A549 (cell line): ENCODE measurements around the gene PSMB5. TPM values are rescaled to one million over a fixed set of nuclear protein-coding genes. Genes with fewer than 3 reads are reported as not detected.

ENCODE experiments used
- ATAC-seq, 2 experiments: fragments of 200-7000 bp in 1 of 2; fragments of >200 bp in 1 of 2; cut with Nextera tagmentation in 1 of 2; cut with Tn5 transposase in 1 of 2; 3 replicates each; pipeline versions ENCODE4 v1.8.0 to v1.9.1; 2018 to 2020; ENCODE audit warnings: mild to moderate bottlenecking in 1 of 2, moderate library complexity in 1 of 2
- CTCF ChIA-PET: fragments of 300-600 bp; sonication (Branson Sonifier 250); formaldehyde crosslinking; extraction: SDS; loops from one replicate; lab custom pipeline; 2021; ENCODE audit warnings: antibody characterized with exemption, inconsistent platforms; lab: Yijun Ruan, JAX
- POLR2A ChIA-PET: fragments of 350-600 bp; formaldehyde crosslinking; extraction: SDS; loops from one replicate; lab custom pipeline; 2021; ENCODE audit warnings: antibody characterized with exemption, inconsistent platforms; lab: Yijun Ruan, JAX
- DNase-seq, 2 experiments: peaks; one replicate each; pipeline versions ENCODE4 v3.0.0 to v3.0.0-alpha.2; 2011 to 2016; ENCODE audit warnings: low read depth in 1 of 2, low spot score in 1 of 2
- FAIRE-seq: peaks from 2 replicates; lab custom pipeline; 2011; peaks lifted over from hg19 to GRCh38; lab: Jason Lieb, UNC
- H3K27ac ChIP-seq, 2 experiments: fragments of >200 bp; sonication (Bioruptor Twin); formaldehyde crosslinking; 3 replicates each; pipeline ENCODE4 v1.5.1; 2016 to 2017
- H3K4me1 ChIP-seq: fragments of >200 bp; sonication (Bioruptor Twin); formaldehyde crosslinking; 3 replicates; pipeline ENCODE4 v1.6.1; 2016
- H3K4me2 ChIP-seq: fragments of >200 bp; sonication (Bioruptor Twin); formaldehyde crosslinking; 3 replicates; pipeline ENCODE4 v1.6.1; 2016
- H3K4me3 ChIP-seq: fragments of >200 bp; sonication (Bioruptor Twin); formaldehyde crosslinking; 3 replicates; pipeline ENCODE4 v1.5.1; 2016
- H3K9me3 ChIP-seq: fragments of >200 bp; sonication (Bioruptor Twin); formaldehyde crosslinking; 3 replicates; pipeline ENCODE4 v1.6.1; 2016
- CBX2 ChIP-seq: fragments of 200-600 bp; sonication (generic); IDR thresholded peaks from 2 replicates; pipeline ENCODE4 v1.6.1; 2016; ENCODE audit warnings: low read depth, mild to moderate bottlenecking, borderline replicate concordance
- CBX8 ChIP-seq: fragments of 200-600 bp; sonication (generic); IDR thresholded peaks from 2 replicates; pipeline ENCODE4 v1.6.1; 2016
- E2F6 ChIP-seq: IDR thresholded peaks from 2 replicates; pipeline ENCODE4 v1.6.1; 2012; ENCODE audit warnings: low read depth, borderline replicate concordance
- EHF ChIP-seq: fragments of 250-450 bp; sonication (Bioruptor Pico); IDR thresholded peaks from 2 replicates; pipeline ENCODE4 v1.5.0; 2020; ENCODE audit warnings: mild to moderate bottlenecking
- FOSB ChIP-seq: fragments of 250-450 bp; sonication (Bioruptor Pico); IDR thresholded peaks from 2 replicates; pipeline ENCODE4 v1.5.0; 2020; ENCODE audit warnings: mild to moderate bottlenecking, moderate library complexity
- FOSL2 ChIP-seq, 2 experiments: fragments of 450-650 bp in 1 of 2; fragments of >200 bp in 1 of 2; sonication (Bioruptor Twin) in 1 of 2; formaldehyde crosslinking; IDR thresholded peaks; 2 replicates each; pipeline versions ENCODE4 v1.5.0 to v1.6.1; 2016 to 2020; ENCODE audit warnings: mild to moderate bottlenecking in 1 of 2, moderate library complexity in 1 of 2
- GATA3 ChIP-seq: IDR thresholded peaks from 2 replicates; pipeline ENCODE4 v1.6.1; 2012; ENCODE audit warnings: borderline replicate concordance
- HOXB13 ChIP-seq: fragments of 250-450 bp; sonication (Bioruptor Pico); IDR thresholded peaks from 2 replicates; pipeline ENCODE4 v1.5.0; 2020; ENCODE audit warnings: low read depth, mild to moderate bottlenecking, moderate library complexity
- JUN ChIP-seq, 2 experiments: fragments of >200 bp; sonication (Bioruptor Twin); formaldehyde crosslinking; IDR thresholded peaks; 2 replicates in 1 of 2; 3 replicates in 1 of 2; pipeline ENCODE4 v1.6.1; 2016 to 2017
- KDM5A ChIP-seq: fragments of 200-600 bp; sonication (generic); IDR thresholded peaks from 2 replicates; pipeline ENCODE4 v1.6.1; 2016; ENCODE audit warnings: antibody characterized with exemption, mild to moderate bottlenecking
- MYC ChIP-seq: IDR thresholded peaks from 2 replicates; pipeline ENCODE4 v1.6.1; 2012; ENCODE audit warnings: mild to moderate bottlenecking, inconsistent platforms, low read length, improper control_type of control experiment, borderline replicate concordance
- NR3C1 ChIP-seq: fragments of >200 bp; sonication (Bioruptor Twin); formaldehyde crosslinking; IDR thresholded peaks from 3 replicates; pipeline ENCODE4 v1.6.1; 2017
- POLR2A ChIP-seq: IDR thresholded peaks from 2 replicates; pipeline ENCODE4 v1.6.1; 2012; ENCODE audit warnings: mild to moderate bottlenecking, low read length
- RAD21 ChIP-seq, 2 experiments: fragments of >200 bp in 1 of 2; sonication (Bioruptor Twin) in 1 of 2; formaldehyde crosslinking in 1 of 2; IDR thresholded peaks in 1 of 2; conservative IDR thresholded peaks in 1 of 2; 2 replicates in 1 of 2; 3 replicates in 1 of 2; pipeline ENCODE4 v1.6.1; 2012 to 2018; ENCODE audit warnings: inconsistent platforms in 1 of 2
- REST ChIP-seq: fragments of 200-600 bp; sonication (generic); IDR thresholded peaks from 2 replicates; pipeline ENCODE4 v1.6.1; 2016; ENCODE audit warnings: antibody characterized with exemption, mild to moderate bottlenecking, moderate library complexity
- RFX5 ChIP-seq: fragments of 450-650 bp; IDR thresholded peaks from 2 replicates; pipeline ENCODE4 v1.7.1; 2014; ENCODE audit warnings: antibody characterized with exemption, mild to moderate bottlenecking, moderate library complexity
- RNF2 ChIP-seq: fragments of 200-600 bp; sonication (generic); IDR thresholded peaks from 2 replicates; pipeline ENCODE4 v1.6.1; 2016; ENCODE audit warnings: low read depth, mild to moderate bottlenecking, antibody characterized with exemption, moderate library complexity, borderline replicate concordance
- SMC3 ChIP-seq: fragments of >200 bp; sonication (Bioruptor Twin); formaldehyde crosslinking; IDR thresholded peaks from 3 replicates; pipeline ENCODE4 v1.6.1; 2018; ENCODE audit warnings: inconsistent platforms
- TFCP2L1 ChIP-seq: fragments of 250-450 bp; sonication (Bioruptor Pico); IDR thresholded peaks from 2 replicates; pipeline ENCODE4 v1.5.0; 2021; ENCODE audit warnings: mild to moderate bottlenecking
- USF2 ChIP-seq: fragments of 450-650 bp; IDR thresholded peaks from 2 replicates; pipeline ENCODE4 v1.6.1; 2014; ENCODE audit warnings: antibody characterized with exemption
- ZFP36 ChIP-seq: fragments of 450-650 bp; IDR thresholded peaks from 2 replicates; pipeline ENCODE4 v1.6.1; 2014; ENCODE audit warnings: borderline replicate concordance; ENCODE audit not compliant: partially characterized antibody
- ZNF302 ChIP-seq: fragments of 250-450 bp; sonication (Bioruptor Pico); IDR thresholded peaks from 2 replicates; pipeline ENCODE4 v1.9.0; 2021; ENCODE audit warnings: inconsistent platforms, mild to moderate bottlenecking, moderate library complexity
- WGBS: methylation state at CpG from one replicate; pipeline ENCODE4 v1.1.6; 2017; ENCODE audit errors: missing lambda C conversion rate; 5-methylcytosine and 5-hydroxymethylcytosine counted together
- polyA plus RNA-seq, 4 experiments: library from polyadenylated mRNA; depleted of rRNA in 3 of 4; stranded (reverse); fragments of >200 nt; fragmentation: RNase III in 1 of 4; extraction: RNeasy Plus Mini Kit Qiagen cat#74134 plus additional on column Dnase treatment in 1 of 4; gene quantifications; 2 replicates in 3 of 4; 3 replicates in 1 of 4; pipeline ENCODE4 v1.2.3, GENCODE V29; 2011 to 2017
- TF ChIP-seq, protein P1 (sequence below): fragments of >200 bp; sonication (Bioruptor Twin); formaldehyde crosslinking; IDR thresholded peaks from 3 replicates; pipeline ENCODE4 v1.5.1; 2016
- TF ChIP-seq, protein P2 (sequence below): fragments of 250-450 bp; sonication (Bioruptor Pico); IDR thresholded peaks from 2 replicates; pipeline ENCODE4 v1.5.0; 2021; ENCODE audit warnings: mild to moderate bottlenecking, moderate library complexity, borderline replicate concordance
- TF ChIP-seq, protein P3 (sequence below): fragments of 150-350 bp; IDR thresholded peaks from 2 replicates; pipeline ENCODE4 v1.6.1; 2014; ENCODE audit warnings: low read depth, mild to moderate bottlenecking, low read length

Gene PSMB5
- polyA plus RNA-seq, 2 of the 4 experiments (the other 2 are of a cell fraction), result 283 to 365 TPM

- POLR2A ChIA-PET, result no interaction called here
- FAIRE-seq (no peak), ATAC-seq (no peak), DNase-seq (no peak)
- H3K4me2 ChIP-seq, result no peak overlapping the region
- H3K4me3 ChIP-seq, result no peak overlapping the region
- CTCF ChIA-PET, result interaction anchor here (2.6 to 34.0 kb wide), 4 partner anchors 12 to 68 kb away, joined by 10 to 1206 read pairs (median 347); partner anchors contain the start of genes CDH24, PRMT5 and PSMB11
- H3K27ac ChIP-seq, result no peak overlapping the region
- no peaks in the 10 kb centered on the region for H3K9me3 ChIP-seq
- peaks cover 5% of the 10 kb centered on the region; the same call in 2 of the 3 replicates for H3K4me1 ChIP-seq
- WGBS, result 86% methylated on average over 15 of the region's 16 CpGs
- no peak for TF ChIP-seq GATA3
- no peak for TF ChIP-seq TFCP2L1 (CRISPR knock-in tag)
- no peak for TF ChIP-seq SMC3
- no peak for TF ChIP-seq FOSB (CRISPR knock-in tag)
- no peak for TF ChIP-seq KDM5A
- no peak for TF ChIP-seq NR3C1
- TF ChIP-seq REST, result no peak
- no peak for TF ChIP-seq JUN (IDR thresholded peaks at IDR 0.05)
- TF ChIP-seq ZNF302 (CRISPR knock-in tag), result no peak
- no peak for TF ChIP-seq FOSL2 (IDR thresholded peaks at IDR 0.05)
- no peak for TF ChIP-seq FOSL2 (CRISPR knock-in tag; IDR thresholded peaks at IDR 0.05)
- no peak for TF ChIP-seq MYC
- TF ChIP-seq, protein P1, sequence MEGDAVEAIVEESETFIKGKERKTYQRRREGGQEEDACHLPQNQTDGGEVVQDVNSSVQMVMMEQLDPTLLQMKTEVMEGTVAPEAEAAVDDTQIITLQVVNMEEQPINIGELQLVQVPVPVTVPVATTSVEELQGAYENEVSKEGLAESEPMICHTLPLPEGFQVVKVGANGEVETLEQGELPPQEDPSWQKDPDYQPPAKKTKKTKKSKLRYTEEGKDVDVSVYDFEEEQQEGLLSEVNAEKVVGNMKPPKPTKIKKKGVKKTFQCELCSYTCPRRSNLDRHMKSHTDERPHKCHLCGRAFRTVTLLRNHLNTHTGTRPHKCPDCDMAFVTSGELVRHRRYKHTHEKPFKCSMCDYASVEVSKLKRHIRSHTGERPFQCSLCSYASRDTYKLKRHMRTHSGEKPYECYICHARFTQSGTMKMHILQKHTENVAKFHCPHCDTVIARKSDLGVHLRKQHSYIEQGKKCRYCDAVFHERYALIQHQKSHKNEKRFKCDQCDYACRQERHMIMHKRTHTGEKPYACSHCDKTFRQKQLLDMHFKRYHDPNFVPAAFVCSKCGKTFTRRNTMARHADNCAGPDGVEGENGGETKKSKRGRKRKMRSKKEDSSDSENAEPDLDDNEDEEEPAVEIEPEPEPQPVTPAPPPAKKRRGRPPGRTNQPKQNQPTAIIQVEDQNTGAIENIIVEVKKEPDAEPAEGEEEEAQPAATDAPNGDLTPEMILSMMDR, result no peak
- TF ChIP-seq, protein P2, sequence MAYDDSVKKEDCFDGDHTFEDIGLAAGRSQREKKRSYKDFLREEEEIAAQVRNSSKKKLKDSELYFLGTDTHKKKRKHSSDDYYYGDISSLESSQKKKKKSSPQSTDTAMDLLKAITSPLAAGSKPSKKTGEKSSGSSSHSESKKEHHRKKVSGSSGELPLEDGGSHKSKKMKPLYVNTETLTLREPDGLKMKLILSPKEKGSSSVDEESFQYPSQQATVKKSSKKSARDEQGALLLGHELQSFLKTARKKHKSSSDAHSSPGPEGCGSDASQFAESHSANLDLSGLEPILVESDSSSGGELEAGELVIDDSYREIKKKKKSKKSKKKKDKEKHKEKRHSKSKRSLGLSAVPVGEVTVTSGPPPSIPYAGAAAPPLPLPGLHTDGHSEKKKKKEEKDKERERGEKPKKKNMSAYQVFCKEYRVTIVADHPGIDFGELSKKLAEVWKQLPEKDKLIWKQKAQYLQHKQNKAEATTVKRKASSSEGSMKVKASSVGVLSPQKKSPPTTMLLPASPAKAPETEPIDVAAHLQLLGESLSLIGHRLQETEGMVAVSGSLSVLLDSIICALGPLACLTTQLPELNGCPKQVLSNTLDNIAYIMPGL (CRISPR knock-in tag), result no peak
These were observed 36.2 kb downstream of the PSMB5 start for GRCh38 chr14:22998329-22999012.

DNA sequence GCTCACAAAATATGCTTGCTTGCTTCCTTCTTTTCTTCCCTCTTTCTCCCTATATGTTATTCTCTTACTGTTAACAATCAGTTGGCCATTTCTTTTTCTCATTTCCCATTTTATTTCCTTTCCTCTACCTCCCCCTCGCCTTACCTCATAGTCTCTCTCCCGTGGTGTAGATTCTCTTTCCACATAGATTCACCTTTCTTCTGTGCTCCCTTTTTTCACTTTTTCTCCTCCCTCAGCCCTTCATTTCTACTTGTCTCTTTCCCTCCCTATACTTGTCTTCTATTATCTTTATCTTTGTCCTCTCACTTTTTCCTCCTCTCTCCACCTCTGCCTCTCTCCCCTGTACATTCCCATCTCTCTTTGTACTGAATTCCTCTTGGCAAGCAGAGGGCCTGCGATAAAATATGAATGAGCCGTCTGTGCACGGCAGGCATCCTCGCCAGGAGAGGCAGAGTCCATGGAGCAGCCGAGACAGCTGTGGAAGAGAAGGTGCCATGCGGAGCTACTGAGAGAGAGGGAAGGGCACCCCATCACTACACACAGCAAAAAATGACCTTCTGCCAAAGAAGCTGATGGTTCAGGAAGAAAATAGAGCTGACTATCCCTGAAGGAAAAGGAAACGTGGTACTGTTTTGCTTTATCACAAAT lies 36.9 kb downstream of the PSMB5 start:
- Histone ChIP-seq H3K4me2 (no peak overlapping the region), H3K4me3 (no peak overlapping the region), H3K9me3 (no peaks in the 10 kb centered on the region), H3K27ac (no peak overlapping the region), H3K4me1 (peaks cover 5% of the 10 kb centered on the region; the same call in 2 of the 3 replicates)
- ChIA-PET POLR2A (no interaction called here), CTCF (interaction anchor here (2.6 to 34.0 kb wide), 5 partner anchors 10 to 68 kb away, joined by 10 to 1206 read pairs (median 73); partner anchors contain the start of genes CDH24, PRMT5 and PSMB11)
- FAIRE-seq, result no peak
- WGBS, result 84% methylated on average over 9 of the region's 9 CpGs
- DNase-seq, result no peak
- no peak for ATAC-seq
- TF ChIP-seq ZFP36 (no peak), CBX2 (no peak), POLR2A (no peak), RNF2 (no peak), RFX5 (no peak), EHF (no peak), E2F6 (no peak), ZNF302 (CRISPR knock-in tag) (no peak), RAD21 (conservative IDR thresholded peaks at IDR 0.05 in 1 of 2, IDR thresholded peaks at IDR 0.05 in 1 of 2) (no peak), USF2 (no peak), HOXB13 (CRISPR knock-in tag) (no peak), CBX8 (no peak), SMC3 (no peak)
- TF ChIP-seq, protein P3, sequence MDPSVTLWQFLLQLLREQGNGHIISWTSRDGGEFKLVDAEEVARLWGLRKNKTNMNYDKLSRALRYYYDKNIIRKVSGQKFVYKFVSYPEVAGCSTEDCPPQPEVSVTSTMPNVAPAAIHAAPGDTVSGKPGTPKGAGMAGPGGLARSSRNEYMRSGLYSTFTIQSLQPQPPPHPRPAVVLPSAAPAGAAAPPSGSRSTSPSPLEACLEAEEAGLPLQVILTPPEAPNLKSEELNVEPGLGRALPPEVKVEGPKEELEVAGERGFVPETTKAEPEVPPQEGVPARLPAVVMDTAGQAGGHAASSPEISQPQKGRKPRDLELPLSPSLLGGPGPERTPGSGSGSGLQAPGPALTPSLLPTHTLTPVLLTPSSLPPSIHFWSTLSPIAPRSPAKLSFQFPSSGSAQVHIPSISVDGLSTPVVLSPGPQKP, result no peak
